OCI-LY7 (cell line): ENCODE data around the gene TST. TPM values are rescaled to one million over a fixed set of nuclear protein-coding genes. Genes with fewer than 3 reads are reported as not detected.
"Not testable (repeated sequence)": the region's sequence is repeated elsewhere in the genome, so short reads cannot be mapped to it uniquely, and the experiment has no call there.

Experiments
- BruUV-seq: library from RNA; stranded (reverse); fragments of 400-500 nt; replicated peaks from 2 replicates; lab custom pipeline; 2021; lab: Mats Ljungman, UMichigan
- CTCF ChIA-PET: fragments of 300-600 bp; sonication (Branson Sonifier 250); formaldehyde crosslinking; loops from one replicate; lab custom pipeline; 2022; ENCODE audit warnings: antibody characterized with exemption; ENCODE audit not compliant: unreplicated experiment; lab: Charles Lee
- POLR2A ChIA-PET: fragments of 300-600 bp; sonication (Branson Sonifier 250); formaldehyde crosslinking; loops from one replicate; lab custom pipeline; 2022; ENCODE audit warnings: antibody characterized with exemption; lab: Charles Lee
- DNase-seq: peaks from one replicate; pipeline ENCODE4 v3.0.0-alpha.2; 2015; ENCODE audit warnings: low spot score
- H2AFZ ChIP-seq: fragments of 200-600 bp; sonication (generic), shearing (Covaris generic); 2 replicates; pipeline ENCODE4 v1.6.1; 2014; ENCODE audit warnings: mild to moderate bottlenecking, antibody characterized with exemption, low read length, moderate library complexity
- H3K27ac ChIP-seq: fragments of 200-600 bp; sonication (generic); 2 replicates; pipeline ENCODE4 v1.5.1; 2014; ENCODE audit warnings: mixed run types, low read depth, mild to moderate bottlenecking, moderate library complexity, low read length, inconsistent platforms; ENCODE audit not compliant: poor library complexity, severe bottlenecking
- H3K36me3 ChIP-seq: fragments of 200-600 bp; sonication (generic); 2 replicates; pipeline ENCODE4 v1.6.1; 2014; ENCODE audit warnings: mild to moderate bottlenecking, antibody characterized with exemption, low read length, moderate library complexity, mixed read lengths; ENCODE audit not compliant: insufficient read depth
- H3K4me1 ChIP-seq: fragments of 200-600 bp; sonication (generic); 2 replicates; pipeline ENCODE4 v1.5.1; 2014; ENCODE audit warnings: mild to moderate bottlenecking, low read length; ENCODE audit not compliant: insufficient read depth, poor library complexity, severe bottlenecking
- H3K4me2 ChIP-seq: fragments of 200-600 bp; sonication (generic); 2 replicates; pipeline ENCODE4 v1.6.1; 2014; ENCODE audit warnings: mild to moderate bottlenecking, low read length
- H3K4me3 ChIP-seq: fragments of 200-600 bp; sonication (generic); 2 replicates; pipeline ENCODE4 v1.5.1; 2014; ENCODE audit warnings: mild to moderate bottlenecking, low read depth, low read length; ENCODE audit not compliant: poor library complexity, severe bottlenecking
- H3K79me2 ChIP-seq: fragments of 200-600 bp; sonication (generic); 2 replicates; pipeline ENCODE4 v1.6.1; 2016; ENCODE audit warnings: low read depth, mild to moderate bottlenecking, low read length, moderate library complexity, mixed read lengths; ENCODE audit not compliant: insufficient read depth
- H3K9me2 ChIP-seq: fragments of 200-600 bp; sonication (generic); 2 replicates; pipeline ENCODE4 v1.6.1; 2016; ENCODE audit warnings: mild to moderate bottlenecking, low read length, mixed read lengths; ENCODE audit not compliant: insufficient read depth
- H3K9me3 ChIP-seq: fragments of 200-600 bp; sonication (generic); 2 replicates; pipeline ENCODE4 v1.6.1; 2014; ENCODE audit warnings: mild to moderate bottlenecking, mixed run types, low read length, mixed read lengths
- H4K20me1 ChIP-seq: fragments of 200-600 bp; sonication (generic); 2 replicates; pipeline ENCODE4 v1.6.1; 2014; ENCODE audit warnings: mild to moderate bottlenecking, antibody characterized with exemption, low read length, moderate library complexity, mixed read lengths; ENCODE audit not compliant: insufficient read depth
- CTCF ChIP-seq: fragments of 200-600 bp; sonication (generic); conservative IDR thresholded peaks from 2 replicates; pipeline ENCODE4 v1.5.1; 2014; ENCODE audit warnings: mild to moderate bottlenecking, antibody characterized with exemption, low read length, moderate library complexity, mixed read lengths
- EZH2phosphoT487 ChIP-seq: fragments of 200-600 bp; sonication (generic); IDR thresholded peaks from 2 replicates; pipeline ENCODE4 v1.6.1; 2018; ENCODE audit warnings: low read depth, borderline replicate concordance, mild to moderate bottlenecking, mixed run types, antibody characterized with exemption, low read length, moderate library complexity, mixed read lengths
- intact Hi-C: fragments of 100-400 bp; cut with micrococcal nuclease; formaldehyde crosslinking; loops from one replicate; pipeline ENCODE4 v1.10.0; 2022; ENCODE audit not compliant: unreplicated experiment
- total RNA-seq, 2 experiments: library from RNA; depleted of rRNA in 1 of 2; stranded (reverse); fragments of >200 nt in 1 of 2; shearing (Covaris generic) in 1 of 2; gene quantifications; 2 replicates each; pipeline ENCODE4 v1.2.3, GENCODE V29; 2014 to 2022

Gene TST
- total RNA-seq, 2 experiments from 2014 or later, result 36.0 to 41.5 TPM

- BruUV-seq, result no TSS peak
- no peaks in the 10 kb centered on the region for H4K20me1 ChIP-seq
- H3K9me2 ChIP-seq, result no peaks in the 10 kb centered on the region
- H3K27ac ChIP-seq, result no peak overlapping the region
- DNase-seq, result no peak
- intact Hi-C loops, result no loop called here
- peaks cover 11% of the 10 kb centered on the region for H3K9me3 ChIP-seq
- H2AFZ ChIP-seq, result no peak overlapping the region
- CTCF ChIA-PET, result no interaction called here
- H3K4me1 ChIP-seq, result no peaks in the 10 kb centered on the region
- no peaks in the 10 kb centered on the region for H3K36me3 ChIP-seq
- no peak for TF ChIP-seq EZH2phosphoT487
- H3K79me2 ChIP-seq, result no peaks in the 10 kb centered on the region
- POLR2A ChIA-PET, result no interaction called here
- H3K4me3 ChIP-seq, result no peak overlapping the region
- no peak overlapping the region for H3K4me2 ChIP-seq
These were observed 28.8 kb downstream of the TST start for GRCh38 chr22:36990457-36990856.

- H3K36me3 ChIP-seq, BruUV-seq, H3K4me3 ChIP-seq, H3K27ac ChIP-seq, CTCF ChIA-PET, H3K4me1 ChIP-seq, H3K4me2 ChIP-seq, intact Hi-C loops, H3K79me2 ChIP-seq, DNase-seq, POLR2A ChIA-PET, H4K20me1 ChIP-seq, H2AFZ ChIP-seq, H3K9me2 ChIP-seq: not testable (repeated sequence)
- H3K9me3 ChIP-seq, result peaks cover 14% of the 10 kb centered on the region
These were observed 30.2 kb downstream of the TST start for GRCh38 chr22:36989012-36989411.

- no TSS peak for BruUV-seq
- Histone ChIP-seq H3K79me2 (no peaks in the 10 kb centered on the region), H3K4me3 (no peak overlapping the region), H3K9me3 (peaks cover 14% of the 10 kb centered on the region), H3K36me3 (no peaks in the 10 kb centered on the region), H3K4me1 (no peaks in the 10 kb centered on the region), H4K20me1 (no peaks in the 10 kb centered on the region), H2AFZ (no peak overlapping the region), H3K27ac (no peak overlapping the region), H3K9me2 (no peaks in the 10 kb centered on the region), H3K4me2 (no peak overlapping the region)
- DNase-seq, result no peak
- TF ChIP-seq EZH2phosphoT487 (no peak), CTCF (no peak)
- intact Hi-C loops, result no loop called here
- ChIA-PET POLR2A (no interaction called here), CTCF (no interaction called here)
These were observed 31.0 kb downstream of the TST start for GRCh38 chr22:36988075-36988832.
